ENCODE measurements around the gene CHMP3. TPM values are rescaled to one million over a fixed set of nuclear protein-coding genes. Genes with fewer than 3 reads are reported as not detected.

The CHMP3 gene
- total RNA-seq, 4 donors from 2014 or later = 86.8 to 124 (median 108) TPM

- Histone ChIP-seq H3K36me3 (no peaks in the 10 kb centered on the region), H3K4me1 (no peaks in the 10 kb centered on the region), H3K27me3 (no peaks in the 10 kb centered on the region), H3K27ac (no peak overlapping the region), H3K4me3 (replicated peaks in 1 of 3) (no peak overlapping the region), H3K9me3 (no peaks in the 10 kb centered on the region)
- intact Hi-C loops (cut with DNase I) = no loop called here
- TF ChIP-seq POLR2A (IDR thresholded peaks at IDR 0.05) (no peak), CTCF (IDR thresholded peaks at IDR 0.05) (no peak)
- no peak for DNase-seq
Observed at GRCh38 chr2:86580560-86580959, 17.3 kb upstream of the CHMP3 start.

GRCh38 chr2:86577817-86578456 lies 14.7 kb upstream of the CHMP3 start:
- 96 to 99% methylated on average over 2 of the region's 2 CpGs for WGBS, 2 donors
- no peaks in the 10 kb centered on the region for H3K36me3 ChIP-seq
- intact Hi-C loops (cut with DNase I) = no loop called here

GRCh38 chr2:86570059-86570458 lies 6.8 kb upstream of the CHMP3 start:
- Histone ChIP-seq H3K27me3 (no peaks in the 10 kb centered on the region), H3K27ac (no peak overlapping the region), H3K4me3 (replicated peaks in 1 of 3) (no peak overlapping the region), H3K9me3 (no peaks in the 10 kb centered on the region), H3K4me1 (no peaks in the 10 kb centered on the region), H3K36me3 (no peaks in the 10 kb centered on the region)
- intact Hi-C loops (cut with DNase I) = no loop called here
- WGBS, 2 donors = 83 to 88% methylated on average over 3 of the region's 3 CpGs
- DNase-seq = no peak
- TF ChIP-seq CTCF (IDR thresholded peaks at IDR 0.05) = no peak
- no peak for TF ChIP-seq POLR2A (IDR thresholded peaks at IDR 0.05)

More at GRCh38 chr2:86577817-86578456, 14.7 kb upstream of the CHMP3 start:
- TF ChIP-seq POLR2A (IDR thresholded peaks at IDR 0.05) = no peak
- TF ChIP-seq CTCF (IDR thresholded peaks at IDR 0.05) = no peak
- no peak for DNase-seq
- Histone ChIP-seq H3K4me1 (no peaks in the 10 kb centered on the region), H3K27ac (no peak overlapping the region), H3K9me3 (no peaks in the 10 kb centered on the region), H3K27me3 (no peaks in the 10 kb centered on the region), H3K4me3 (replicated peaks in 1 of 3) (no peak overlapping the region)

GRCh38 chr2:86566821-86567190 lies 3.6 kb upstream of the CHMP3 start:
- Histone ChIP-seq H3K27me3 (no peaks in the 10 kb centered on the region), H3K36me3 (no peaks in the 10 kb centered on the region), H3K4me1 (peaks cover 5 to 10% of the 10 kb centered on the region in 2 donors), H3K9me3 (no peaks in the 10 kb centered on the region), H3K27ac (no peak overlapping the region), H3K4me3 (replicated peaks in 1 of 3) (no peak overlapping the region)
- no peak for DNase-seq
- no peak for TF ChIP-seq CTCF (IDR thresholded peaks at IDR 0.05)
- no peak for TF ChIP-seq POLR2A (IDR thresholded peaks at IDR 0.05)
- intact Hi-C loops (cut with DNase I) = loop anchor here (10.0 kb wide), 1 partner anchor 58 kb away; the partner anchor contains the start of gene RNF103

GRCh38 chr2:86566158-86566820 lies 3.0 kb upstream of the CHMP3 start:
- intact Hi-C loops (cut with DNase I) = loop anchor here (10.0 kb wide), 1 partner anchor 59 kb away; the partner anchor contains the start of gene RNF103
- DNase-seq = no peak
- Histone ChIP-seq H3K9me3 (no peaks in the 10 kb centered on the region), H3K4me3 (replicated peaks in 1 of 3) (no peak overlapping the region), H3K36me3 (no peaks in the 10 kb centered on the region), H3K4me1 (peaks cover 10 to 15% of the 10 kb centered on the region in 2 donors), H3K27me3 (no peaks in the 10 kb centered on the region), H3K27ac (no peak overlapping the region)
- TF ChIP-seq CTCF (IDR thresholded peaks at IDR 0.05) (no peak), POLR2A (IDR thresholded peaks at IDR 0.05) (no peak)
- WGBS, 2 donors = 73 to 76% methylated on average over 6 of the region's 6 CpGs
